ENCODE data around the gene MAP2K5.

DNA sequence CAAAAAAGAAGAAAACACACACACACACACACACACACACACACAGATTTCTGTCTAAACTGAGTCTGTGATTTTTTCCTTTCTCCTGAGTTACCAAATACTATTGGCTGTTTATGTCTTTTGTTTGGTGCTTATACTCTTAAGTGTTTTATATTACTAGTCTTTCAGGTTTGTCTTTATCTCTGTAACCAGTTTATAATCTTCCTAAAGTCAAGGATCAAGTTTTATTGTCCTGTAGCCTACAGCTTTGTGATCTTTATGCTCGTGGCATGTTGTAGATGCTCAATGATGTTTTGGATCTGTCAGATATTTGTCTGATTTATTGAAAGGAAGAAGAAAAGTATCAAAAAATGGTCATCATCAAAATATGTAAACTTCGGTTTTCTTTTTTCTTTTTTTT is 4.6 kb downstream of the MAP2K5 start:
- TF ChIP-seq, protein P1, sequence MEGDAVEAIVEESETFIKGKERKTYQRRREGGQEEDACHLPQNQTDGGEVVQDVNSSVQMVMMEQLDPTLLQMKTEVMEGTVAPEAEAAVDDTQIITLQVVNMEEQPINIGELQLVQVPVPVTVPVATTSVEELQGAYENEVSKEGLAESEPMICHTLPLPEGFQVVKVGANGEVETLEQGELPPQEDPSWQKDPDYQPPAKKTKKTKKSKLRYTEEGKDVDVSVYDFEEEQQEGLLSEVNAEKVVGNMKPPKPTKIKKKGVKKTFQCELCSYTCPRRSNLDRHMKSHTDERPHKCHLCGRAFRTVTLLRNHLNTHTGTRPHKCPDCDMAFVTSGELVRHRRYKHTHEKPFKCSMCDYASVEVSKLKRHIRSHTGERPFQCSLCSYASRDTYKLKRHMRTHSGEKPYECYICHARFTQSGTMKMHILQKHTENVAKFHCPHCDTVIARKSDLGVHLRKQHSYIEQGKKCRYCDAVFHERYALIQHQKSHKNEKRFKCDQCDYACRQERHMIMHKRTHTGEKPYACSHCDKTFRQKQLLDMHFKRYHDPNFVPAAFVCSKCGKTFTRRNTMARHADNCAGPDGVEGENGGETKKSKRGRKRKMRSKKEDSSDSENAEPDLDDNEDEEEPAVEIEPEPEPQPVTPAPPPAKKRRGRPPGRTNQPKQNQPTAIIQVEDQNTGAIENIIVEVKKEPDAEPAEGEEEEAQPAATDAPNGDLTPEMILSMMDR (IDR thresholded peaks at IDR 0.05) = no peak
- no peak for TF ChIP-seq ZFX (IDR thresholded peaks at IDR 0.05; ENCODE audit: borderline replicate concordance)
